GM04504 (cell line): ENCODE results near the gene MITF.
A peak's percentile ranks its signal among the peaks of the same experiment; 100 is the strongest.

Experiments used
- DNase-seq: peaks from one replicate; pipeline ENCODE4 v3.0.0-alpha.2; 2012; ENCODE audit warnings: low read depth

The MITF gene

DNA sequence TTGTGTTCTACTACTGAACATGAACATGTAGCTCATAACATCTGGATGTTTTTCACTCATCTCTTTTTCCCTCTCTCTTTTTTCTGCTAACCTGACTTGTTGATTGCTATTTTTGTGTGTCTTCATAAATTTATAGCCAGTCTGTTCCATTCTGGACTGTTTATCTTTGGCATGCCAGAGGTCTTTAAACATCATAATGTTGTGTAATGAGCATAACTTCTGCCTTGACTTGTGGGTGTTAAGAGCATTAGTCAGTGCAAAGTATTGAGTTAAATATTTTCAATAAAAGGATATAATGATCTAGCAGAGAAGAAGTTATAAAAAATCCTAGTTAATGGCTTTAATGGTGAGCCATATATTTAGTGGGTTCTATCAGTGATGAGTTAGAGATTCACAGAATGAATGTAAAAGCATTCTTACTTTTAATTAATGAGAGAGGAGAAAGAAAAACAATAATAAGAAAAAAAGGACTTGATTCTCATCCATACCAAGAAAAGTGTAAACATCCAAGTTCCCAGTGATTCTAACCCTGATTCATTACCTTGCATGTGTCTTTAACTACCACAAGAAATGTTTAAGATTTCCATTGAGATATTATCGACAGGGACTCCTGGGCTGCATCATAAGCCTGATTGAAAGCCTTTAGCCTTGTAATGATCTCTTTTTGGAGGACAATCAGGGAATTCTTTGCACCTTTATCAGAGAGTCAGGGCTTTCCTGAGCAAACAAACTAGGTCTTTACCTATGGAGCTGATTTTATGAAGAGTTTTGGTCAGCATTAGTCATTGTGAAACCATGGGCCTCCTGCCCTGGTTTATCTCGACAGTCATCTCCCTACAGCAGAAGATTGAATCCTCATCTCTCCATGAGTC is 22.9 kb downstream of the MITF start:
- DNase-seq, result peak; percentile 75

DNA sequence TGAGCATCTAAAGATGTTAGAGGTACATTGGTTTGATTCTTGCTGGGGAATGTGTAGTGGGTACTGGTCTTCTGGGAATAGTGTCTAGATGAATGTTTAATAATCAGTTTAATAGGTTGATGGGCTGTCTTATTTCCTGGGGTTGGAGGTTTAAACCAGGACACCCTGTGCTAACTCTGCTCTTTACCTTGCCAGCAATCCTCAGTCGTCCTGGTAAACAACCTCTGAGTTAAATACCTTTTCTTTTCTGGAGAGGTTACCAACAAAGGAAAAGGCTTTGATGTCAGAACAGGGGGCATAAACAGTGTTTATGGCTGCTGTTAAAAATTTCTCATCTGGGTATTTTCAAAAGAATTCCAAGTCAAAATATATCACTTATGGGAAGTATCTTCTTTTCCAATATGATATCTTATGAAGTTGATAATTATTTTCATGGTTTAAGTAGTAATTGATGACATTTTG is 23.5 kb downstream of the MITF start:
- DNase-seq, result no peak

DNA sequence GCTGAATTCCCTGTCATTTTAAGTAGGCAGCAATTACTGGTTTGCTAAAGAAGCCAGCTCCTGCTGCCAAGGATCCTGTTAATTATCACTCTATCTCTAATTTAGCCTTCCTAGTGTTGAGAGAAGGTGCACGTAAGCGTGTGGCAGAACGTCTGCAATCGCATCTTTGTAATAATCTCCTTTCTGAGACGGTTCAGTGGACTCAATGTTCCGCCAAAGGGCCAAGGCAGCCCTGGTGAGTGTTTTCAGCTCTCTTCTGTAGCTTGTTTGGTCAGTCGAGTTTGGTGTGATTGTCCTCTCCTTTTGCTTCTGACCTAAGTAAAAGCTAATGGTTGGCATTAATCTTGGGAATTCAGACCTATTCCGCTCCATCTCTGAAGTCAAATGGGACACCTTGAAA is 24.2 kb downstream of the MITF start:
- no peak for DNase-seq

DNA sequence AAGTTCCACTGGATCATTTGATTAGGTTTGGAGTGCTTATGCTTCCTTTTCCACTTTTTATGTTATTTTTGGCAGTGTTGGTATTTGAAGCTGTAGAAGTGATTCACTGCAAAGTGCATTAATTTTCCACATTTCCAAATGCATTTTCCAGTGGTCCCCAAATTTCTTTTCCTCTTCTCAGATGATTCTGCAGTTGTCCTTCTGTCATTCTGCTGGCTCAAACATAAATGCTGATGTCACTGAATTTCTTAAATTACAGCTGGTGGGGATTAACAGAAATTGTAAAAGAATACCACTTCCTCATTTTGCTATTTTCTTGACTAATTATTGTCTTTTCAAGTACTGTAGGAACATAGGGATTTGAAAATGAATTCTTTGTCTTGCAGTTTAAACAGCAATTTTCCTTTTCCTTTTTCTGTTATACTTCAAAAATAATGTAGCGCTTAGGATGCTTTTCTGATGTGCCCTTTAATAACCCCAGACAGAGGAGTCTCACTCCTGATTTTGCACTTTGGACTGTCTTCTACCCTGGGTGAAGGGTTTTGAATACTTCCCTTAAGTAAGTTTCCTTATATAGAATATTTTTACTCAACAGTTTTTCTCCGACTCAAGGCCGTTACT is 25.0 kb downstream of the MITF start:
- DNase-seq, result no peak

DNA sequence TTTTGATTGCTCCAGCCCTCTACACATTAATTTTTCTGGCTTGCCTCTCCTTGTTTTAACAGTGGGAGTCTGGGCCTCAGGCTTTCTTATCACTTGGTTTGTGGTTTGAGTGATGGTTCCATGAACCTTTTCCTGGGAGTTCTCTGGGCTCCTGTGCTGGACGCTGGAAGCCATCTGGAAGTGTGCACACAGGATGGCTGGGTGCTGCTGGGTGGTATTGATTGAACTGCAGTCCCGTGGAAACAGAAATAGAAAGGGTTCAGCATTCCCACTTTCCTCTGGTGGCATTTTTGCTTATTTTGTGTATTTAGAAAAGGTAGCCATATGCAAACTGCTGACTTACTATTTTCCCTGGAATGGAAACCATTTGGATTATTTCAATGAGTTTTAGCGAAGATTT is 25.6 kb downstream of the MITF start:
- no peak for DNase-seq

DNA sequence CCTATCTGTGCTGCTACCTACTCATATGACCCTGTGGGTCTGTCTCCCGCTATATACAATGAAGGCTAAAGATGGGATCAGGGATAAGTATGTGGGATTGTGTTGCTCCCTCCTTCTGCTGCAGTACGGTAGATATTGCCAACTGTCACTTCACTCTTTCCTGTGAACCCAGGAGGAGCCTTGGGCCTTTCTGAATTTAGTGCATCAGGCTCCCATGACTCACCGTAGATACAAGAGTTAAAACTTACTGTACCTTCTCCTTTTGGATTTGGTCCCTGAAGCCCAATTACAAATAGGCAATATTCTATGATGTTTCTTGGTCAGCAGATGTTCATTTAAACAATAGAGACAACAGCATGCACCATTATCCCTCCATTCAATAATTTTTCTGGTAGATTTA is 27.4 kb downstream of the MITF start:
- DNase-seq, result no peak

DNA sequence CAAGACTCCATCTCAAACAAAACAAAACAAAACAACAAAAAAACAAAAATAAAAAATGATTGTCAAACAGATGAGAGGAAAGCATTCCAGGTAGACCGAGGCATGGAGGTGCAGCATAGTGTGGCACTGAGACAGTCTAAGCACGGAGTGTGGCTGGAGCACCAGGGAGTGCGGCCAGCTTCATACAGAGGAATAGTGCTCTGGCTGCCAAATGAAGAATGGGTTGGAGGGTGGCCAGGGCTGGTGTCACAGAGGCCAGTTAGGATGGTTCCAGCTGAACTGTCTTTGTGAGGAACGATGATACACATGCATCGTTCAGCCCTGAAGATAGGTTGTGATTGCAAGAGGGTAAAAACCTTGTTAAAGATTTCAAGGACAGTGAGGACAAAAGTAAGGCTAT is 28.3 kb downstream of the MITF start:
- no peak for DNase-seq

DNA sequence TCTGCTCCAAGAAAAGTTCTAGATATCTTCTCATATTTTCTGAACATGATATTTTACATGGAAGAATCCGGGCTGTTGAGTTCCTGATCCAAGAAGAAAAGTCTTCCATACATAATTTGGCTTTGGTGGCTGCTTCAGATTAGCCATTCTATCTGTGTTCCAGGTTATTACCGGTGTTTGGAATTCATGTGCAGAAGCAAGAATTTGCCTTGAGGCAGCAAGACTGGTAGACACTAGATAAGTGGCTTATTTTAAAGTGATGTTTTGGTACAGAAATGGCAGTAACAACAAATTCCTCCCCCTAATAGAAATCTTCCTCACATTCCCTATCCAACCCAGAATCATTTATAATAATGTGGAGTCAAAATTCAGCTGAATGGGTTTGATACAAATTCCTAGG is 29.2 kb downstream of the MITF start:
- no peak for DNase-seq

DNA sequence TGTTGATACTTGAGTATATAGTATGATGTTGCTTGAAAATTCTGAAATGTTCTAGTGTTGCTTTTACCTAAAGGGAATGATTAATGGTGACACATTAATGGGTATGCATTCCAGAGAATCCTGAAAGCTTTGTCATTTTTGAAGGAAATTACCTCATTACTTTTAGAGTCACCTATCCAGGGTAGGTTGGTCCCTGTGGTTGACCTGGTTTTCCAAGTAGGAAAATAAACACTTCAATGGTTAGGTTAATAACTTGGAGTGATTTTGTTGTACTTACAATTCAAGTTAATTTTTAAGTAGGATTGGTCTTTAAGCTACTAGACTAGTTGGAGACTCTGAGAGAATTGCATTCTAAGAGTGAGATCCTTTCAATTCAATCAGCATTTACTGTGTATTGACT is 31.0 kb downstream of the MITF start:
- DNase-seq, result no peak

DNA sequence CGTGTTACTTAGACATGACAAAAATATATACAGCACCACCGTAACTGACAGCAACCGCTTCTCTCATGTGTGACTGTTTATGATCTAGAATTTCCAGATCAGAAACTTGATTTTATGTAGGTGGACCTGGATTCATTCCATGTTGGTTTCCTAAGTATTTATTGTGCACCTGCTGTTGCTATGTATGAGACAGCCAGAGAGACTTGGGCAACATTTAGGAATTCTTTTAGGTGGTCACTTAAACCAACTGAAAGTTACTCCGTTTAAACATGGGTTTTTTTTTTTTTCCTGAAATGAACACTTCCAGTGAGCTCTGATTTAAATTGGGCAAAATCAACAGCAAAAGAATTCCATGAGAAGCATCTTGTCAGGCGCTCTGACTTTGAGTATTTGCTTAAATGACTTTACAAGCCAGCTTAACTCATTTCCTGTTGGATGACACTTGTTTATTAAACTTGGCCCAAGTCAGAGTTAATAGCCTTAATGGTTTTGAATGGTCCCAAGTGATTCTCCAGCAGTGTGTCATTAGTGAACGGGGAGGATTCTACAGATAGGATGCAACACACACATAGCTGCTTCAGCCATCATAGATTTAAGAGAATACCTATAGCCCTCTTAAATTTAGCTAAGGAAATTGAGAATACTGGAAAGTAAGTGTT is 31.8 kb downstream of the MITF start:
- DNase-seq, result no peak

DNA sequence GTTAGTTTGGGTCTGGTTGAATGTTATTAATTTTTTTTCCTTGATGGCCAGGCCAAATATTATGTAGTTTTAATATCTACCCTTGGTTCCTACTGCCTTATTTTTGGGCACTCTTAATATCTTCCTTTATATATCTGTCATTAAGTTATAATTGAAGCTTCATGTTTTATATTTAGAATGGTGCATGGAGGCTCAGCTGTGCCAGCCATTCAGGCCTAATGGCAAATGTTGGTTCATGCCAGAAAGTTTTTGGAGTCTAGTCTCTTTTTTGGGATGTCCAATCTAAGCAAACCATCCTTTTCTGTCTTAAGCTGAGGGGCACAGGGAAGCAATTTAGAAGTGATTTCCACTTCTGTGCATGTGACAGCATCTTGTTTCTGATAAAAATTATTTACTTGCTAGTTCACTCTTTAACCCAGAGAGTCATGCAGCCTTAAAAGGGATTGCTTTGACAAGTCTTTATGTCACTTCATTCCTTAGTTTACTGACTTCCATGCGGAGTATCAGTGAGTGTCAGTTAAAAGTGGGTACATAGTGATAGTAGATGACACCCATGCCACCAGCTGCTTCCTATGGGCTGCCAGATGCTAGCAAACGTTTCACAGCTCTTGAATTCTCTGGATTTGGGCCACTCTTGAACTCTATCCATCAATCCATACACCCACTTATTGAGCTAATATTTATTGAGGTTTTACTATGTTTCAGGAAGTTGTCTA is 33.0 kb downstream of the MITF start:
- no peak for DNase-seq

DNA sequence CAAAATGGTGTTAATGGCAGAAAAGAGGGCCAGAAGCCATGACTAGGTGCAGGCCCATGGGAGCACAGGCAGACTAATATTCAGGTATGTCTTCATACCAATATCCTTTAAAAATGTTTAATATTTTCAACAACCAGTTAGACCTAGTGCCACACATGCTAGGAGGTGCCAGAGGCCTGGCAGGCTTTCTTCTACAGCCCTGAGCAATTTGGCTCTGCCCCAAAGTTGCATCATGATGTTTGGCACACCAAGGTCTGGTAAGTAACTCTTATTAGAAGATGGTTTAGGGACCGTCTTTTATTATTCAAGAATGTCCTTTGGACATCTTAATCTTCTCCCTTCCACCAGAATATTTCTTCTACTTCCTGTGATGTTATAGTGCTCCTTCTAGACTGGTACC is 34.8 kb downstream of the MITF start:
- DNase-seq, result no peak

DNA sequence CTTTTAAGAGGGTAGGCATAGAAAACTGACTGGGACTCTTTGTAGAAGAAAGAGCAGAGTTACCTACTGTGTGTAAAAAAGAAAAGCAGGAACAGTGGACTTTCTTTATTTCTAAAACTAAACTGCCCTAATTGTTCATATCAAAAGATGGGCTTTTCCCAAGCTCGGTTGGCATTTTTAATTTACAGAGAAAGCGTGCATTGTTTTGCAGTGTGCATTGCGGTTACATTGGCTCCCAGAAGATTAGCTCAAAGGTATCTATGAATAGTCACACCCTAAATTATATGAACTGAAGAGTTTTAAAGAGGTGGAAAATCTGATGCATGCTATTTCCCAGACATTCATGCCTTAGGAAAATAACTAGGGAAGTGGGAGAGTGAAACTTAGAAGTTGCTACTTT is 36.5 kb downstream of the MITF start:
- DNase-seq, result no peak

DNA sequence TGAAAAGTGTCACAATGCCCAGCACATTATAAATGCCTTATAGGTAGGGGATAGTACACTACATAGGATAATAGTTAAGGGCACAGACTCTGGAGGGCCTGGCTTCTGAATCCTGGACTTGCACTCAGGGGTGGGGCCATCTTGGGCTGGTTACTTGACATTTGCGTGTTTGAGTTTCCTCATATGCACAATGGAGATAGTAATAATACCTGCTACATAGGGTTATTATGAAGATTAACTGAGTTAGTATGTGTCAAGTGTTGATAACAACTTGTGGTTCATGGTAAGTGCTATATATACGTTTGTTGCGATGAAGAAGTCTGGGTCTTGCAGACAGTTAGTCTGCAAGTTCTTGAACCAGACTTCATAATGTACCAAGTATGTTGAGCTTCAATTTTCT is 37.0 kb downstream of the MITF start:
- DNase-seq, result no peak

DNA sequence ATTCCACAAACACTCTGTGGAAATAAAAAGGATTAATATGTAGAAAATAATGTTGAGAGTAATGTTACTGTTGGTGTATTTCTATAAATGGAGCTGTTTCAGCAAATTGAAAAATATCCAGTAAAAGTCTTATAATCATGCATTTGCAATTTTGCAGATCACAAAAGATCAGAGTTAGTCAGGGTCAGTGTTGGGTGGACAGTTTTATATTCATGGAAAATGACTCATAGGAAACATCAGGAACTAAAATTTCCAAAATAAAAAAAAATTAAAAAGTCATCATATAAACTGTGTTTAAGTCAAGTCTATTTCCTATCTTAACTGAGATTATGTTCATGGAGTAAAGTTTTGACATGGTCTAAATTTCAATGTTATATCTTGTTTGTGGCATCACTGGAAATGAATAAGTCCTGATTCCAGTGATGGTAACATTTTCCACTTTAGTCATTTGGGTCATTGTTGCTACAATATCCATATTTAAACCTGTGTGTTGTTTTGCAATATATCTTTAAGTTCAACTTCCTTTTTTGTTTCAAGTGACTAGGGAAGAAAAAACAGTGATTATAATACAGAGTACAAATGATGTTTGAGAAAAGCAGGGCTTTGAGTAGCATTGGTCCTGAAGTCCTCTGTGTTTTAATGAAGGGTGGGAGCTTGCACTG is 37.8 kb downstream of the MITF start:
- no peak for DNase-seq

DNA sequence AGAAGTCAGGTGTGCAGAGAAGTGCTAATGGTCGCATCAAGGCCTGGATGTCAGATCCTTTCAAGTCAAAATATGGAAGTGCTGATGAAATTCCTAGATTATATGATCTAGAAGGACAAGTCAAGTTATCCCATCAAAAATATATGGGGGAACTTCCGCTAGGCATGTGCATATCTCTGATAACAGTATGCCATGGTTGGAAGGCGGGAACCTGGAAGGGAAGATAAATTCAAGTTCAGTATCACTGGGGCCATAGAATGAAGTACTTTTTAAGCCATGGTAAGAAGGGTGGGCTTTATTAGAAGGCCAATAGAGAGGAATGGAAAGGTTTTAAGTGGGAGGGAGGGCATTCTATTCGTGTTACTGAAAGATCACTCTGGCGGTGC is 38.3 kb downstream of the MITF start:
- DNase-seq, result no peak

DNA sequence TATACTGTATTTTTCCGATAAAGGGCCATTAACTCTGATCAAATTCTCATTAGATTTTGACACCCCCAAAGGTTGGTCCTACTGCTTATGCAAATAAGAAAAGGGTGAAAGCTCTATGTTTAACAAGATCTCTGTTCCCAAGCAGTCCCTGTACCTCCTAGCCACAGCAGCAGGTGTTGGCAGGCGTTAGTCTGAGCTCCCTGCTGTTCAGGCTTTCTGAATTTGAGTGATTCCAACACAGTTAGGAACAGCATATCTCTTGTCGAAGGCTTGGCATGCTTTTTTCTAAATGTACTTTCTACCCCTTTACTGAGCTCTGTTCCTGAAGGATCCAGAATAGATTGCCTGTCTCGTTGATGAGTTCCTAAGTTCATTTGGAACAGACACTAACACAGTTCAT is 42.3 kb downstream of the MITF start:
- DNase-seq, result no peak

DNA sequence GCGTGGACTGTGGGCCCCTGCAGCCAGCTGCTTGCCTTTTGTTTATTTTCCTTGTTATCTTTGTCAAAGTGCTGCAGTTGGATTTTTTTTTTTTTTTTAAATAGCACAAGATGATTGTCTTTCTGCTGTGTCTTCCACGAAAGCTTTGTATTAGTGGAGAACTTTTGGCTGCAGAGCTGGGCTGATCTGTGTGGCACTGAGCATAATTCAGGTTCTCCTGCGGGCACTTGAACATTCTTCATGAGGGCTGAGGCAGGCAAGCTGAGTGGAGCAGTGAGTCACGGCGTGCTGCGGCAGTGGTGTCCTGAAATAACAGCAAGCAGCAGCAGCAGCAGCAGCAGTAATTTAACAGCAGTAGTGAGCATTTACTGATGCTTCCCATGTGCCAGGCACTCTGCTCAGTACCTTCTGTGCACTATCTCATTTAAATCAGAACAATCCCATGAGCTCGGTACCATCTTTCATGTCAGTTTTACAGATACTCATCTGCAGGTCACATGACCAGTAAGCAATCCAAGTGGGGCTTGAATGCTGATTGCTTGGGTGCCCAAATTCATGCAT is 45.8 kb downstream of the MITF start:
- DNase-seq, result peak; percentile 48

DNA sequence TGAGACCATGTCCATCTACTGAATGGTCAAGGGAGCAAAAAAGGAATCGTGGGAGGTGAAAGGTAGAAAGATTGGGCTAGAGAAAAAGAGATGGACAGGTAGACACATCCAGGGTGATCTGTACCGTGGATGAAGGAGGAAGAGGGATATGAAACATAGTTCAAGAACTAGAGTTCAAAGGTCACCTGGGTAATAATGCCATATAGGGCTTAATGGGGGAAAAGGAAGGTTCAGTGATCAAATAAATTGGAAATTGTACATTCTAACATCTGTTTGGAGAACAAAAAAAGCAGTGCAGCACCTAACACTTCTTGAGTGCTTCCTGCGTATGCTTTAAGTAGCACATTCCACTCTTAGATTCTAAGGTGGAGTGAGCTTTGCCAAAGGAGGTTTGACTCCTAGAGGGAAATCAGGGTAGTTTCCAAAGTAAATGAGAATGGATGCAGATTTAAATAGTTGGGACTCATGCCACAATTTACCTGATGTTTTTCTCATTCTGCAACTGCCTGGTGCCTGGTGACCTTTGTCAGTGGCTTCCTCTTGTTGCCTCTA is 46.6 kb downstream of the MITF start:
- no peak for DNase-seq

DNA sequence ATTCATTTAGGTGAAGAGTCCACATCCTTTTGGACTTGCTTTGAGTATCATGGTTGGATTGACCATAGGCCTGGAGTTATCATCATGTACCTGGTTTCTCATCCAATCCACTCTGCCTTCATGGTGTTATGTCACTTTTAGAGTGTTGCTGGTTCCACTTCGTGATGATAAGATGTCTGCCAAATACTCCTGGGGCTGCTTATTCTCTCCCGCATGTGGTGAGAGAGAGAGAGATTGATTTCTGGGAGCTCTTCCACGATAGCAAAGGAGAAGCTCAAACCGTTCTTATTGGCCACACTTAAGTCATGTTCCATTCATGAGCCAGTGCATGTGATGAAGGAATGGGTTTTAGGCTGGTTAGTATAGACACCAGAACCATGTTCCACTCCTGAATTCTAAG is 47.6 kb downstream of the MITF start:
- DNase-seq, result no peak

DNA sequence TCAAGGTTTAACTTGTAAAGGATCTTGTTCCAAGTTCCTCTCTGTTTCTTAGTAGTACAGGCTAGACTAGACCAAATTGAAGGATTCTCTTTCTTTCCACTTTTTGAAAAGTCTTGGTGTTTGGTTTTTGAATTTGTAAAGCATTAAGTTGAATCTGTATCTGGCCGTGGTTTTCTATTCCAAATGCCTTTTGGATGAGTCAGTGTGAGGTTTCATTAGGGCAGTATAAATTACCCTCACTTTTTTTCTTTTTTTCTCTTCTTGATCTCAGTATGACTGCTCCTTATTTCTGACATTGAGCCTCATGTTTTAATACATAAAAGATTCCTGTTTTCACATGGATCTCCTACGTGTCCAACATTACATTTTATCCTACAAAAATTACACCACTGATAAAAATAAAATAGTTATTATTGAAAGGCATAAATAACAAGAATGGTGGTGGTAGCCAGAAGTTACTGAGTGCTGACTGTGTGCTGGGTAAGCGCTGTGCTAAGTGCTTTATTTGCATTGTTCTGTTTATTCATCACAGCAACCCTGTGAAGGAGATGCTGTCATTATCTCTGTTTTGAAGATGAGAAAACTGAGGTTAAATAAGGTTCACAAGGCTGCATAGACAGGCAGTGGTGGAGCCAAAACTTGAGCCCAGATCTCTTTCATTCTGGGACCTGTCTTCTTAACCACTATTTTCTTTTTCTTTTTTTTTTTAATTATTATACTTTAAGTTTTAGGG is 48.3 kb downstream of the MITF start:
- peak; percentile 43 for DNase-seq
